GM23338 (cell line): ENCODE measurements around the gene SLC43A2. TPM values are rescaled to one million over a fixed set of nuclear protein-coding genes. Genes with fewer than 3 reads are reported as not detected.

Source experiments
- ATAC-seq: fragments of 200-7000 bp; cut with Tn5 transposase; 3 replicates; pipeline ENCODE4 v1.9.1; 2020
- DNase-seq: peaks from one replicate; pipeline ENCODE4 v3.0.0-alpha.2; 2015; ENCODE audit warnings: low spot score
- H2AFZ ChIP-seq: fragments of 200-600 bp; sonication (generic); 2 replicates; pipeline ENCODE4 v1.8.0; 2016; ENCODE audit warnings: antibody characterized with exemption, mild to moderate bottlenecking, moderate library complexity
- H3F3A ChIP-seq: fragments of 200-600 bp; sonication (generic); replicated peaks from 2 replicates; pipeline ENCODE4 v1.8.0; 2017; ENCODE audit warnings: antibody characterized with exemption, mixed run types, low read depth
- H3K27ac ChIP-seq: fragments of 200-600 bp; sonication (generic); 2 replicates; pipeline ENCODE4 v1.6.1; 2016; ENCODE audit warnings: low read depth
- H3K27me3 ChIP-seq: fragments of 200-600 bp; sonication (generic); 2 replicates; pipeline ENCODE4 v1.8.0; 2016; ENCODE audit warnings: mild to moderate bottlenecking, mixed run types, moderate library complexity; ENCODE audit not compliant: insufficient read depth
- H3K36me3 ChIP-seq: fragments of 200-600 bp; sonication (generic); 2 replicates; pipeline ENCODE4 v1.8.0; 2016; ENCODE audit warnings: mild to moderate bottlenecking; ENCODE audit not compliant: insufficient read depth
- H3K4me1 ChIP-seq: fragments of 200-600 bp; sonication (generic); 2 replicates; pipeline ENCODE4 v1.8.0; 2016; ENCODE audit warnings: mild to moderate bottlenecking, moderate library complexity; ENCODE audit not compliant: insufficient read depth
- H3K4me2 ChIP-seq: fragments of 200-600 bp; sonication (generic); 2 replicates; pipeline ENCODE4 v1.7.1; 2017; ENCODE audit warnings: mixed run types
- H3K4me3 ChIP-seq: fragments of 200-600 bp; sonication (generic); 2 replicates; pipeline ENCODE4 v1.6.1; 2016; ENCODE audit warnings: mixed run types
- H3K79me2 ChIP-seq: fragments of 200-600 bp; sonication (generic); replicated peaks from 2 replicates; pipeline ENCODE4 v1.8.0; 2017; ENCODE audit warnings: mild to moderate bottlenecking; ENCODE audit not compliant: insufficient read depth
- H3K9me2 ChIP-seq: fragments of 200-600 bp; sonication (generic); 2 replicates; pipeline ENCODE4 v1.8.0; 2017; ENCODE audit not compliant: insufficient read depth
- H4K20me1 ChIP-seq: fragments of 200-600 bp; sonication (generic); replicated peaks from 2 replicates; pipeline ENCODE4 v1.8.0; 2017; ENCODE audit warnings: mild to moderate bottlenecking; ENCODE audit not compliant: insufficient read depth
- H3K27ac Mint-ChIP-seq: 2 replicates; pipeline ENCODE4 v1.8.0; 2020; ENCODE audit warnings: inconsistent platforms, mild to moderate bottlenecking, moderate library complexity, mixed read lengths
- H3K27me3 Mint-ChIP-seq: 3 replicates; pipeline ENCODE4 v1.8.0; 2022; ENCODE audit warnings: low read depth, mild to moderate bottlenecking, moderate library complexity, mixed read lengths, inconsistent platforms; ENCODE audit not compliant: insufficient read depth, poor library complexity
- H3K36me3 Mint-ChIP-seq: 3 replicates; pipeline ENCODE4 v1.8.0; 2021; ENCODE audit warnings: low read depth, mild to moderate bottlenecking, inconsistent platforms, moderate library complexity, mixed read lengths
- H3K4me1 Mint-ChIP-seq: 3 replicates; pipeline ENCODE4 v1.8.0; 2020; ENCODE audit warnings: mild to moderate bottlenecking, inconsistent platforms, mixed read lengths
- H3K4me3 Mint-ChIP-seq: 3 replicates; pipeline ENCODE4 v1.8.0; 2021; ENCODE audit warnings: moderate library complexity, mild to moderate bottlenecking, inconsistent platforms, mixed read lengths
- H3K9me3 Mint-ChIP-seq: 3 replicates; pipeline ENCODE4 v1.8.0; 2020; ENCODE audit warnings: moderate library complexity, mild to moderate bottlenecking, inconsistent platforms, mixed read lengths
- CREB1 ChIP-seq: fragments of 250-450 bp; sonication (Bioruptor Pico); IDR thresholded peaks from 2 replicates; pipeline ENCODE4 v1.5.0; 2020; ENCODE audit warnings: low read depth, mild to moderate bottlenecking, moderate library complexity
- CTCF ChIP-seq, 2 experiments: fragments of 200-600 bp in 1 of 2; sonication (generic) in 1 of 2; conservative IDR thresholded peaks; 2 replicates each; pipeline versions ENCODE4 v1.5.1 to v1.6.1; 2016 to 2017; ENCODE audit warnings: antibody characterized with exemption in 2 of 2, low read depth in 2 of 2, mild to moderate bottlenecking in 2 of 2, moderate library complexity in 1 of 2
- JUNB ChIP-seq: IDR thresholded peaks from one replicate; pipeline ENCODE4 v1.6.1; 2016; ENCODE audit warnings: antibody characterized with exemption; ENCODE audit not compliant: unreplicated experiment
- NANOG ChIP-seq: IDR thresholded peaks from 2 replicates; pipeline ENCODE4 v1.6.1; 2016; ENCODE audit warnings: antibody characterized with exemption, borderline replicate concordance
- POLR2AphosphoS5 ChIP-seq: IDR thresholded peaks from 2 replicates; pipeline ENCODE4 v1.6.1; 2016; ENCODE audit warnings: antibody characterized with exemption, low read depth
- STAT1 ChIP-seq: IDR thresholded peaks from one replicate; pipeline ENCODE4 v1.6.1; 2016; ENCODE audit warnings: antibody characterized with exemption; ENCODE audit not compliant: unreplicated experiment
- ZNF114 ChIP-seq: fragments of 250-450 bp; sonication (Bioruptor Pico); IDR thresholded peaks from 2 replicates; pipeline ENCODE4 v1.5.0; 2020; ENCODE audit warnings: mild to moderate bottlenecking, moderate library complexity
- ZNF331 ChIP-seq: fragments of 250-450 bp; sonication (Bioruptor Pico); IDR thresholded peaks from 2 replicates; pipeline ENCODE4 v1.5.0; 2020; ENCODE audit warnings: low read depth, mild to moderate bottlenecking, moderate library complexity
- ZNF462 ChIP-seq: fragments of 250-450 bp; sonication (Bioruptor Pico); IDR thresholded peaks from 2 replicates; pipeline ENCODE4 v1.5.0; 2020; ENCODE audit warnings: mild to moderate bottlenecking, moderate library complexity
- polyA plus RNA-seq: library from polyadenylated mRNA; unstranded; fragments of >200 nt; fragmentation: Nextera tagmentation; extraction: Ambion mirVana; gene quantifications from 2 replicates; pipeline ENCODE4 v1.2.1, GENCODE V29; 2016
- total RNA-seq: library from RNA; depleted of rRNA; stranded (reverse); fragments of >200 nt; shearing (Covaris generic); gene quantifications from 2 replicates; pipeline ENCODE4 v1.2.3, GENCODE V29; 2014

SLC43A2 gene
- total and polyA plus RNA-seq, 2 experiments from 2014 or later, result 2.2 to 9.8 TPM

- Mint-ChIP-seq H3K4me3 (no peak overlapping the region), H3K27ac (no peak overlapping the region), H3K27me3 (peaks cover 8% of the 10 kb centered on the region), H3K4me1 (0 out of 3 replicates have a peak, but pooled peaks cover 2% of the 10 kb centered on the region), H3K9me3 (no peaks in the 10 kb centered on the region), H3K36me3 (peaks cover 3% of the 10 kb centered on the region; the same call in 1 of the 3 replicates)
- no peak overlapping the region for H3K27ac ChIP-seq
- H3K27me3 ChIP-seq, result no peaks in the 10 kb centered on the region
- no peaks in the 10 kb centered on the region for H4K20me1 ChIP-seq
- no peaks in the 10 kb centered on the region for H3F3A ChIP-seq
- TF ChIP-seq ZNF114 (CRISPR knock-in tag), result no peak
- TF ChIP-seq ZNF331 (CRISPR knock-in tag), result no peak
- no peak for TF ChIP-seq STAT1
- no peak for TF ChIP-seq NANOG
- H3K4me3 ChIP-seq, result no peak overlapping the region
- H3K4me1 ChIP-seq, result no peaks in the 10 kb centered on the region
- H3K36me3 ChIP-seq, result no peaks in the 10 kb centered on the region
- no peak overlapping the region for H2AFZ ChIP-seq
- no peak for DNase-seq
- H3K9me2 ChIP-seq, result no peaks in the 10 kb centered on the region
- no peak overlapping the region for H3K4me2 ChIP-seq
- ATAC-seq, result no peak
- H3K79me2 ChIP-seq, result no peaks in the 10 kb centered on the region
These were observed 16.9 kb downstream of the SLC43A2 start for GRCh38 chr17:1611715-1612114.

- no peaks in the 10 kb centered on the region for H4K20me1 ChIP-seq
- no peaks in the 10 kb centered on the region for H3K27me3 ChIP-seq
- ATAC-seq (no peak), DNase-seq (peak; percentile 0)
- Mint-ChIP-seq H3K36me3 (peaks cover 3% of the 10 kb centered on the region; the same call in 2 of the 3 replicates), H3K4me3 (no peak overlapping the region), H3K4me1 (peaks cover 10% of the 10 kb centered on the region), H3K27ac (no peak overlapping the region), H3K27me3 (peaks cover 12% of the 10 kb centered on the region), H3K9me3 (no peaks in the 10 kb centered on the region)
- no peak overlapping the region for H3K4me3 ChIP-seq
- no peaks in the 10 kb centered on the region for H3K9me2 ChIP-seq
- H3K4me2 ChIP-seq, result no peak overlapping the region
- H3K4me1 ChIP-seq, result peaks cover 8% of the 10 kb centered on the region
- H2AFZ ChIP-seq, result no peak overlapping the region
- H3K79me2 ChIP-seq, result no peaks in the 10 kb centered on the region
- H3F3A ChIP-seq, result no peaks in the 10 kb centered on the region
- TF ChIP-seq ZNF331 (CRISPR knock-in tag) (no peak), STAT1 (no peak), POLR2AphosphoS5 (no peak), CREB1 (CRISPR knock-in tag) (no peak), JUNB (no peak), ZNF114 (CRISPR knock-in tag) (no peak), ZNF462 (CRISPR knock-in tag) (no peak), CTCF (conservative IDR thresholded peaks at IDR 0.05; ENCODE audit: low read depth in 2 of 2) (no peak)
- no peak overlapping the region for H3K27ac ChIP-seq
- H3K36me3 ChIP-seq, result no peaks in the 10 kb centered on the region
These were observed 20.0 kb downstream of the SLC43A2 start for GRCh38 chr17:1608676-1609075.
